Measurements from ENCODE around the gene HSPA12B.
"Not testable (repeated sequence)": the region's sequence is repeated elsewhere in the genome, so short reads cannot be mapped to it uniquely, and the experiment has no call there.

The HSPA12B gene

DNA sequence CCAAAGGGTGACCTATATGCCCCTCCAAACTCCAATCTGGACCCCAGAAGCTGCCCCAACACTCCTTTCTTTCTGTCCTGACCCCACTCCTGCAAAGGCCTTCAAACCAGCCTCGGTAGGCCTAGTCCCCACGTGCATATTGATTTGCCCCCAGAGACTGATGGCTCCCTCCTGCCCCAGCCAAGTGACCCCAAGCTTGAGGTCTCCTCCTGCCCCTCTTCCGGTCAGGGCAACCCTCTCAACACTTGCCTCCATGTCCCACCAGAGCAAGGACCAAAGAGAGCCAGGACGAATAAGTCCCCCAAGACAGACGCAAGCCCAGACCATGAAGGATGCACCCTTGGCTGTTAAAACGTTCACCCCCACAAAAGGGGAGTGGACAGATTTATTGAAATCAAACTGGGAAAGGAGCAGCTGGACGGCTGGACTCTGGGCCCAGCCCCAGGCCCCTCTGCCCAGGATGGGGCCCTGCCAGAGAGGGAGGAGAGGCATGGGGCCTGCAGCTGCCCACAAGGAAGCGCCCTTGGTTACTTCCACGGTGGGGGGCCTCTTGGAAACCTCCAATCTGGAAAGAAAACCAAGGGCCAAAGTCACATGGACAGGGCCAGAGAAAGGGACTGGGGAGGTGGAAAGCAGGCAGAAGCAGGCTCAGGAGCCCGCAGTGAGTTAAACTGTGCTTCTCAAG lies 51.2 kb downstream of the HSPA12B start:
- Histone ChIP-seq H3K4me3 (ENCODE audit: extremely low read depth, insufficient read depth, low read length, poor library complexity, severe bottlenecking) (no peak overlapping the region), H3K9me3 (ENCODE audit: control insufficient read depth, low read length) (no peaks in the 10 kb centered on the region), H3K36me3 (ENCODE audit: control insufficient read depth, insufficient read depth, low read length) (peaks cover 24% of the 10 kb centered on the region), H3K4me1 (ENCODE audit: control insufficient read depth, insufficient read depth, low read length, poor library complexity, severe bottlenecking) (peaks cover 9% of the 10 kb centered on the region), H3K27ac (ENCODE audit: low read depth, low read length, severe bottlenecking) (no peak overlapping the region)
- 90 to 98% methylated on average over 8 to 9 of the region's 10 CpGs for WGBS, 2 experiments (ENCODE audit: insufficient coverage in 2 of 2)

DNA sequence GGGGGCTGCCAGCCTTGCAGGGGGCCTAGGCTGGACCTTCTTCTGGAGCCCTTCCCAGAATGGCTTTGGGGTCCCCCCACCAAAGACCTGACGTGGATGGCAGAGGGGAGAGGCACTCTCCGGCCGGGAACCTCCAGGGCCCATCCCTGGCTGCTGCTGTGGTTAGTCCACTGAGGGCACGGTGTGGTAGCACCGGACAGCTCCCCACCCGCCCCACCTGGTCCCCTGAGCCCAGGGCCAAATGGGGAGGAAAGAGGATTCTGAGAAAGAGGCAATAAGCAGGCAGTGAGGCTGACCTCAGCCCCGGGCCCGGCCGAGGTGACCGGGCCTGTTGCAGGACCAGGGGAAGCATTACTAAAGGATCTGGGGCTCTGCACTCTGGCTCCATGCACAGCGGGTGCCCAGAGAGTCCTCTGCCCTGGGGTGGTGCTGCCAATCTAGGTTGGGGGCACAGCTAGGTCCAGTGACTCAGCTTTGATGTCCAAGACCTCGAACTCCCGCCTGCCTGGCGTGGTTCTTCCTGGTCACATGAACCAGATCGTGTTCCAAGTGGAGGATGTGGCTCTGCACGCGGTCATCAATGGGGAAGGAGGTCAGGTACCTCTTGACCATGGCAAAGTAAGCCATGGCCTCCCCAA lies 51.9 kb downstream of the HSPA12B start:
- Histone ChIP-seq H3K9me3 (ENCODE audit: control insufficient read depth, low read length) (no peaks in the 10 kb centered on the region), H3K36me3 (ENCODE audit: control insufficient read depth, insufficient read depth, low read length) (peaks cover 24% of the 10 kb centered on the region), H3K4me3 (ENCODE audit: extremely low read depth, insufficient read depth, low read length, poor library complexity, severe bottlenecking) (no peak overlapping the region), H3K27ac (ENCODE audit: low read depth, low read length, severe bottlenecking) (no peak overlapping the region), H3K4me1 (ENCODE audit: control insufficient read depth, insufficient read depth, low read length, poor library complexity, severe bottlenecking) (peaks cover 9% of the 10 kb centered on the region)
- 96 to 97% methylated on average over 14 to 15 of the region's 17 CpGs for WGBS, 2 experiments (ENCODE audit: insufficient coverage in 2 of 2)

DNA sequence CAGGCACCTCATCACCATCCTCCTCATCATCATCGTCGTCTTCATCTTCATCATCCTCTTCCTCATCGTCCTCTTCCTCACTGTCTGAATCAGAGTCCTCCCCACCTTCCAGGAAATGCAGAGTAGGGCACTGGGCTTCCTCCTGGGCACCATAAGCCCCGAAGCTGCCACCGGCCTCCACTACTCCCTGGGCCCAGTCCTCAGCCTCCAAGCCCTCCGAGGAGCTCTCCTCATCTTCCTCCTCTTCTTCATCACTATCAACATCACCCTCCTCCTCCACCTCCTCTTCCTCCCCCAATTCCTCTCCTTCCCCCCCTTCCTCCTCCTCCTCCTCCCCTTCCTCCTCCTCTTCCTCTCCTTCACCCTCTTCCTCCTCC lies 52.4 kb downstream of the HSPA12B start:
- Histone ChIP-seq H3K4me1 (ENCODE audit: control insufficient read depth, insufficient read depth, low read length, poor library complexity, severe bottlenecking) (peaks cover 9% of the 10 kb centered on the region), H3K27ac (ENCODE audit: low read depth, low read length, severe bottlenecking) (no peak overlapping the region), H3K4me3 (ENCODE audit: extremely low read depth, insufficient read depth, low read length, poor library complexity, severe bottlenecking) (no peak overlapping the region), H3K9me3 (ENCODE audit: control insufficient read depth, low read length) (no peaks in the 10 kb centered on the region), H3K36me3 (ENCODE audit: control insufficient read depth, insufficient read depth, low read length) (peaks cover 24% of the 10 kb centered on the region)
- WGBS, 2 experiments (ENCODE audit: insufficient coverage in 2 of 2), result 95% methylated on average over 6 of the region's 6 CpGs

DNA sequence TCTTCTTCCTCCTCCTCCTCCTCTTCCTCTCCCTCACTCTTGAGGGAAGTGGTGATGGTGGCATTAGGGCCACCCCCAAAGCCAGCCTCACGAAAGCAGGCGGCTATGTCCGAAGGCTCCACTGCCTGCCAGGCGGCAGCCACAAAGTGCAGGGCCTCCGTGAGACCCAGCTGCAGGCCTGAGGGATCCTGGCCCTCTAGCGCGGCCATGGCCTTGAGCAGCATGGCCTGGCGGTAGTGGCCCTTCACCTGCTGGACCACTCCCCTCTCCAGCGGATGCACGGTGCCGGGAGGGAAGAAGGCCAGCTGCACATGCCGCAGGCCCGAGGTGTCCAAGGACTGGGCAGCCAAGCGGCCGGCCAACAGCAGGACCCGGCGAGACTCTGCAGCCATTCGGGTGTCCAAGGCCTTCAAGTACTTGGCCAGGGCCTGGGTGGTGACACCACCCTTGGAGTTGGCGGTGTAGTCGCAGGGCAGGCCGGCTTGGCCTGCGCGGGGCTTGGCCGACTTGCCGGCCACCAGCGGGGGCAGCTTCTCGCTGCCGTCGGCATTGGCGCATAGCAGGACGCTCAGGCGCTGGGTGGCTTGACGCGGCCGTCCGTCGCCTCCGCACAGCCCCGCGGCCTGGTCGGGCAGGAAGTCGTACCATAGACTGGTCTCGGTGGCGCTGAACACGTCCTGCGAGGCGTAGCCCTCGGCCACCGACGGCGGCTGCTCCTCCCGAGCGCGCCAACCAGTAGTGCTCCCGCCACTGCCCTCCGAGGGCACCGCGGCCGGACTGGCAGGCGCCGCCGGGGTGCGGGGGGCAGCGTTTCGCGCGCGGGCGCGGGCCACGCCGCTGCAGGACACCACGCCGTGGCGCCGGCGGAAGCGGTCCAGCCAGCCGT lies 53.0 kb downstream of the HSPA12B start:
- Histone ChIP-seq H3K36me3 (ENCODE audit: control insufficient read depth, insufficient read depth, low read length) (peaks cover 24% of the 10 kb centered on the region), H3K9me3 (ENCODE audit: control insufficient read depth, low read length) (no peaks in the 10 kb centered on the region), H3K27ac (ENCODE audit: low read depth, low read length, severe bottlenecking) (no peak overlapping the region), H3K4me1 (ENCODE audit: control insufficient read depth, insufficient read depth, low read length, poor library complexity, severe bottlenecking) (peaks cover 9% of the 10 kb centered on the region), H3K4me3 (ENCODE audit: extremely low read depth, insufficient read depth, low read length, poor library complexity, severe bottlenecking) (peak overlapping the region; percentile 51)
- 82 to 88% methylated on average over 64 to 77 of the region's 79 CpGs for WGBS, 2 experiments (ENCODE audit: insufficient coverage in 2 of 2)

DNA sequence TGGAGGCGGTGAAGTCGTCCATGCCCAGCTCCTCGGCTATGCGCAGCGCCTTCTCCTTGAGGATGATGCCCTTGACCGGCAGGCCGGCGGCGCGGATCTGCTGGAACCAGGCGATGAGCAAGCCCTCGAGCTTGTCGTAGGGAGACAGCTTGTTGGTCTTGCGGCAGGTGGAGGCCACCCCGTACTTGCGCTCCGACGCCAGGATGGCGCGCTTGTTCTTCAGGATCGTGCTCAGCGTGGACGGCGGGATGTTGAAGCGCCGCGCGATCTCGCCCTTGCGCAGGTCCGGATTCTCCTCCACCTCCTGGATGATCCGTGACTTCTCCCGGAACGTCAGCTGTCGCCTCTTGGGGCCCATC lies 53.6 kb downstream of the HSPA12B start:
- 7 to 12% methylated on average over 27 to 35 of the region's 35 CpGs for WGBS, 2 experiments (ENCODE audit: insufficient coverage in 2 of 2)
- no peaks in the 10 kb centered on the region for H3K9me3 ChIP-seq (ENCODE audit: control insufficient read depth, low read length)
- peaks cover 9% of the 10 kb centered on the region for H3K4me1 ChIP-seq (ENCODE audit: control insufficient read depth, insufficient read depth, low read length, poor library complexity, severe bottlenecking)
- peak overlapping the region; percentile 51 for H3K4me3 ChIP-seq (ENCODE audit: extremely low read depth, insufficient read depth, low read length, poor library complexity, severe bottlenecking)
- no peak overlapping the region for H3K27ac ChIP-seq (ENCODE audit: low read depth, low read length, severe bottlenecking)
- peaks cover 24% of the 10 kb centered on the region for H3K36me3 ChIP-seq (ENCODE audit: control insufficient read depth, insufficient read depth, low read length)

GRCh38 chr20:3786665-3787323 lies 54.3 kb downstream of the HSPA12B start, which contains the start of gene CENPB:
Gene CENPB (minus strand): TSS chr20:3786740. CDS start chr20:3786483, 257 bp downstream.
- Histone ChIP-seq H3K36me3 (ENCODE audit: control insufficient read depth, insufficient read depth, low read length) (peaks cover 24% of the 10 kb centered on the region), H3K9me3 (ENCODE audit: control insufficient read depth, low read length) (no peaks in the 10 kb centered on the region), H3K4me3 (ENCODE audit: extremely low read depth, insufficient read depth, low read length, poor library complexity, severe bottlenecking) (peak within 1 kb of the TSS; percentile 51), H3K27ac (ENCODE audit: low read depth, low read length, severe bottlenecking) (no peak within 1 kb of the TSS), H3K4me1 (ENCODE audit: control insufficient read depth, insufficient read depth, low read length, poor library complexity, severe bottlenecking) (peaks cover 9% of the 10 kb centered on the region)
- WGBS, 2 experiments (ENCODE audit: insufficient coverage in 2 of 2), result 0 to 4% methylated on average over 31 to 37 of the region's 70 CpGs

GRCh38 chr20:3787324-3788014 lies 55.0 kb downstream of the HSPA12B start:
- peaks cover 9% of the 10 kb centered on the region for H3K4me1 ChIP-seq (ENCODE audit: control insufficient read depth, insufficient read depth, low read length, poor library complexity, severe bottlenecking)
- no peak overlapping the region for H3K27ac ChIP-seq (ENCODE audit: low read depth, low read length, severe bottlenecking)
- WGBS, 2 experiments (ENCODE audit: insufficient coverage in 2 of 2), result 92% methylated on average over 4 of the region's 5 CpGs
- no peaks in the 10 kb centered on the region for H3K9me3 ChIP-seq (ENCODE audit: control insufficient read depth, low read length)
- H3K4me3 ChIP-seq (ENCODE audit: extremely low read depth, insufficient read depth, low read length, poor library complexity, severe bottlenecking), result peak overlapping the region; percentile 30
- peaks cover 22% of the 10 kb centered on the region for H3K36me3 ChIP-seq (ENCODE audit: control insufficient read depth, insufficient read depth, low read length)

- H3K36me3 ChIP-seq (ENCODE audit: control insufficient read depth, insufficient read depth, low read length), result peaks cover 17% of the 10 kb centered on the region
- H3K4me1 ChIP-seq (ENCODE audit: control insufficient read depth, insufficient read depth, low read length, poor library complexity, severe bottlenecking), result peaks cover 9% of the 10 kb centered on the region
- H3K27ac ChIP-seq (ENCODE audit: low read depth, low read length, severe bottlenecking), result no peak overlapping the region
- no peak overlapping the region for H3K4me3 ChIP-seq (ENCODE audit: extremely low read depth, insufficient read depth, low read length, poor library complexity, severe bottlenecking)
- 62 to 67% methylated on average over 4 of the region's 4 CpGs for WGBS, 2 experiments (ENCODE audit: insufficient coverage in 2 of 2)
- H3K9me3 ChIP-seq (ENCODE audit: control insufficient read depth, low read length), result no peaks in the 10 kb centered on the region
Observed at GRCh38 chr20:3788685-3789155, 56.2 kb downstream of the HSPA12B start.

- 92 to 94% methylated on average over 2 to 4 of the region's 4 CpGs for WGBS, 2 experiments (ENCODE audit: insufficient coverage in 2 of 2)
- H3K4me3 ChIP-seq (ENCODE audit: extremely low read depth, insufficient read depth, low read length, poor library complexity, severe bottlenecking); H3K27ac ChIP-seq (ENCODE audit: low read depth, low read length, severe bottlenecking); H3K4me1 ChIP-seq (ENCODE audit: control insufficient read depth, insufficient read depth, low read length, poor library complexity, severe bottlenecking); H3K9me3 ChIP-seq (ENCODE audit: control insufficient read depth, low read length): not testable (repeated sequence)
- peaks cover 13% of the 10 kb centered on the region for H3K36me3 ChIP-seq (ENCODE audit: control insufficient read depth, insufficient read depth, low read length)
Observed at GRCh38 chr20:3789201-3789600, 56.7 kb downstream of the HSPA12B start.

DNA sequence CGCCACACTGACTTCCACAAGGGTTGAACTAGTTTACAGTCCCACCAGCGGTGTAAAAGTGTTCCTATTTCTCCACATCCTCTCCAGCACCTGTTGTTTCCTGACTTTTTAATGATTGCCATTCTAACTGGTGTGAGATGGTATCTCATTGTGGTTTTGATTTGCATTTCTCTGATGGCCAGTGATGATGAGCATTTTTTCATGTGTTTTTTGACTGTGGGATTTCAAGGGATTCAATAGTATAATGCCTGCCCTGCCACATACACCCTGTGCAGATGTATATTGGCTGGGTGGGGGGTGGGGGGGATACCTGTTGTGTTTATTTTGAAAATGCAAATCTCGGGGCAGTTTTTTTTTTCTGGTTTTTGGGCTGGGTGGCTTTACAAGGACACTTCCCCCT lies 61.7 kb downstream of the HSPA12B start:
- peaks cover 17% of the 10 kb centered on the region for H3K4me1 ChIP-seq (ENCODE audit: control insufficient read depth, insufficient read depth, low read length, poor library complexity, severe bottlenecking)
- H3K9me3 ChIP-seq (ENCODE audit: control insufficient read depth, low read length); H3K27ac ChIP-seq (ENCODE audit: low read depth, low read length, severe bottlenecking); H3K36me3 ChIP-seq (ENCODE audit: control insufficient read depth, insufficient read depth, low read length); H3K4me3 ChIP-seq (ENCODE audit: extremely low read depth, insufficient read depth, low read length, poor library complexity, severe bottlenecking): not testable (repeated sequence)
- WGBS, 2 experiments (ENCODE audit: insufficient coverage in 2 of 2), result 100% methylated on average over 1 of the region's 3 CpGs; no CpG with 5 or more reads in 1 of the 2 experiments
